Natural killer cell (primary cell): ENCODE measurements around the gene USP10. TPM values are rescaled to one million over a fixed set of nuclear protein-coding genes. Genes with fewer than 3 reads are reported as not detected.

Experiments
- ATAC-seq, 3 donors: fragments of 150-1000 bp in 2 of 3; fragments of 200-7000 bp in 1 of 3; cut with Tn5 transposase; 1 replicate in 1 of 3; 2 replicates in 2 of 3; pipeline ENCODE4 v1.10.0; 2021; ENCODE audit warnings: mild to moderate bottlenecking in 2 of 3, moderate library complexity in 2 of 3
- DNase-seq, 2 donors: peaks; one replicate each; pipeline versions ENCODE4 v3.0.0 to v3.0.0-alpha.2; 2013 to 2021; ENCODE audit warnings: mixed read lengths in 1 of 2
- H3K27ac ChIP-seq: one replicate; pipeline ENCODE4 v1.5.1; 2013; ENCODE audit warnings: mild to moderate bottlenecking, low read length
- H3K27me3 ChIP-seq: one replicate; pipeline ENCODE4 v1.6.1; 2013; ENCODE audit warnings: low read length; ENCODE audit not compliant: control insufficient read depth, insufficient read depth
- H3K36me3 ChIP-seq: one replicate; pipeline ENCODE4 v1.6.1; 2013; ENCODE audit warnings: low read length; ENCODE audit not compliant: control insufficient read depth, insufficient read depth
- H3K4me1 ChIP-seq: one replicate; pipeline ENCODE4 v1.6.1; 2013; ENCODE audit warnings: low read length; ENCODE audit not compliant: control insufficient read depth, insufficient read depth
- H3K4me3 ChIP-seq: one replicate; pipeline ENCODE4 v1.5.1; 2013; ENCODE audit warnings: low read length
- H3K9me3 ChIP-seq: one replicate; pipeline ENCODE4 v1.6.1; 2013; ENCODE audit warnings: low read length; ENCODE audit not compliant: control insufficient read depth, insufficient read depth
- H3K27ac Mint-ChIP-seq, 2 donors: one replicate each; pipeline ENCODE4 v1.8.0; 2022; ENCODE audit warnings: mild to moderate bottlenecking in 2 of 2, mixed read lengths in 2 of 2, moderate library complexity in 1 of 2
- H3K27me3 Mint-ChIP-seq, 2 donors: one replicate each; pipeline ENCODE4 v1.8.0; 2022; ENCODE audit warnings: low read depth in 2 of 2, mixed read lengths in 2 of 2
- H3K36me3 Mint-ChIP-seq: one replicate; pipeline ENCODE4 v1.8.0; 2022; ENCODE audit warnings: mixed read lengths
- H3K4me1 Mint-ChIP-seq, 2 donors: one replicate each; pipeline ENCODE4 v1.8.0; 2022; ENCODE audit warnings: mixed read lengths in 2 of 2
- H3K4me3 Mint-ChIP-seq: one replicate; pipeline ENCODE4 v1.8.0; 2022; ENCODE audit warnings: mild to moderate bottlenecking, moderate library complexity, mixed read lengths
- H3K9me3 Mint-ChIP-seq, 2 donors: one replicate each; pipeline ENCODE4 v1.8.0; 2022; ENCODE audit warnings: mixed read lengths in 2 of 2
- CTCF ChIP-seq: fragments of 200-600 bp; IDR thresholded peaks from one replicate; pipeline ENCODE4 v1.8.0; 2022; ENCODE audit warnings: antibody characterized with exemption
- WGBS: methylation state at CpG from one replicate; pipeline ENCODE4 v1.1.7; 2013; ENCODE audit warnings: missing lambda C conversion rate; ENCODE audit not compliant: insufficient coverage; 5-methylcytosine and 5-hydroxymethylcytosine counted together
- intact Hi-C: fragments of 100-400 bp; cut with micrococcal nuclease; formaldehyde crosslinking; loops from one replicate; pipeline ENCODE4 v1.14.2; 2022
- total RNA-seq, 4 donors: library from RNA; stranded (reverse); fragments of 120-200 nt in 1 of 4; gene quantifications; one replicate each; pipeline versions ENCODE4 v1.2.3 to v1.2.4, GENCODE V29; 2013 to 2022

USP10 gene
- total RNA-seq, 3 donors from 2014 or later (not counting 1 experiment from before 2014, with no cell fraction given) = 78.4 to 103 (median 100) TPM

GRCh38 chr16:84694980-84695379 is 4.8 kb upstream of the USP10 start:
- no peak for ATAC-seq

DNA sequence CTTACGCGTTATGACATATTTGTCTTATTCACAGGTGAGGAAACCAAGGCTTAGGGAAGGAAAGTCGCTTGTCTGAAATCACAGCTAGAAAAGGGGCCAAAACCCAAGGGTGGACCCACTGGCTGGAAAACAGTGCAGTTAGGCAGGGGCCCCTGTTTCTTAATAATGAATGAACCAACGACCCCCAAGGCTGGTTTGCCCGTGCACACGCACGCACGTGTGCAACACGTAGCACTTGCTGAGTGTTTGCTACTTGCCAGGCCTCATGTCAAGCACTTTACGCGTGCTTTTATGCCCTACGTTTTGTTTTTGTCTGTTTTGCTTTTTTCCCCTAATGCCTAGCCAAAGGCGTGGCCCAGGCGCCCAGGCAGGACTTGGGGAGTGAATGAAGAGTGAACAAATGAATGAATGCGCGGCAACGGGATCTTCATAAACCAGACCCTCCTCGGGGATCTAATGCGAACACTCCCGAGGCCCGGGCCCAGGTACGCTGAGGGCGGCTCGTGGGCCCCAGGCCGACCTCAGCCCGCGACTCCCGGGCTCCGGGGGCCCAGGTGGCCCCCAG is 571 bp upstream of the USP10 start:
- peak overlapping the region; percentile 89 for H3K4me3 ChIP-seq

More at GRCh38 chr16:84694980-84695379, 4.8 kb upstream of the USP10 start:
- no peaks in the 10 kb centered on the region for H3K4me1 Mint-ChIP-seq
- no peaks in the 10 kb centered on the region for H3K36me3 ChIP-seq
- H3K27ac Mint-ChIP-seq = no peak overlapping the region
- no peaks in the 10 kb centered on the region for H3K27me3 ChIP-seq
- no peaks in the 10 kb centered on the region for H3K9me3 Mint-ChIP-seq
- no peak for TF ChIP-seq CTCF
- H3K4me1 ChIP-seq = peaks cover 6% of the 10 kb centered on the region
- no peaks in the 10 kb centered on the region for H3K36me3 Mint-ChIP-seq
- DNase-seq = no peak
- H3K27ac ChIP-seq = no peak overlapping the region
- no peaks in the 10 kb centered on the region for H3K9me3 ChIP-seq
- H3K27me3 Mint-ChIP-seq = peaks cover 5 to 8% of the 10 kb centered on the region in 2 donors
- H3K4me3 Mint-ChIP-seq = no peak overlapping the region
- WGBS = 97% methylated on average over 2 of the region's 2 CpGs
- intact Hi-C loops = no loop called here
- H3K4me3 ChIP-seq = no peak overlapping the region

GRCh38 chr16:84700446-84701300 is 873 bp downstream of the USP10 start:
- Mint-ChIP-seq H3K9me3 (no peaks in the 10 kb centered on the region), H3K27me3 (no peaks in the 10 kb centered on the region), H3K4me1 (peaks cover 28% of the 10 kb centered on the region in 2 donors), H3K27ac (peak overlapping the region; percentile 88 to 92), H3K36me3 (no peaks in the 10 kb centered on the region), H3K4me3 (peak overlapping the region; percentile 97)
- Histone ChIP-seq H3K4me1 (peaks cover 10% of the 10 kb centered on the region), H3K27me3 (no peaks in the 10 kb centered on the region), H3K27ac (peak overlapping the region; percentile 81), H3K36me3 (no peaks in the 10 kb centered on the region), H3K9me3 (no peaks in the 10 kb centered on the region), H3K4me3 (peak overlapping the region; percentile 89)
- no peak for TF ChIP-seq CTCF
- WGBS = 4% methylated on average over 23 of the region's 28 CpGs
- intact Hi-C loops = loop anchor here (1.0 kb wide), 1 partner anchor 30 kb away; no protein-coding TSS in a partner anchor
- ATAC-seq (peak; percentile 51 to 66 (median 52)), DNase-seq (peak in 1 of 2 donors; percentile 74)

More for the DNA sequence above, 571 bp upstream of the USP10 start:
- peak overlapping the region; percentile 40 for H3K27ac ChIP-seq
- H3K36me3 ChIP-seq = no peaks in the 10 kb centered on the region
- Mint-ChIP-seq H3K27me3 (no peaks in the 10 kb centered on the region), H3K4me1 (peaks cover 17 to 20% of the 10 kb centered on the region in 2 donors), H3K36me3 (no peaks in the 10 kb centered on the region), H3K4me3 (peak overlapping the region; percentile 84), H3K9me3 (no peaks in the 10 kb centered on the region), H3K27ac (peak overlapping the region; percentile 51 to 92)
- 26% methylated on average over 29 of the region's 29 CpGs for WGBS
- DNase-seq (no peak), ATAC-seq (peak in 1 of 3 donors; percentile 1)
- intact Hi-C loops = no loop called here
- no peaks in the 10 kb centered on the region for H3K9me3 ChIP-seq
- H3K4me1 ChIP-seq = peaks cover 10% of the 10 kb centered on the region
- H3K27me3 ChIP-seq = no peaks in the 10 kb centered on the region
- TF ChIP-seq CTCF = no peak
